Ectodermal cell (in vitro differentiated cells): ENCODE measurements around the gene CDH13.

Source experiments
- H3K27ac ChIP-seq: 2 replicates; pipeline ENCODE4 v1.7.0; 2013; ENCODE audit warnings: mild to moderate bottlenecking, low read depth, low read length; ENCODE audit not compliant: insufficient read depth, poor library complexity, severe bottlenecking
- H3K27me3 ChIP-seq: 2 replicates; pipeline ENCODE4 v1.7.0; 2013; ENCODE audit warnings: mild to moderate bottlenecking, low read length; ENCODE audit not compliant: insufficient read depth, control insufficient read depth, poor library complexity, severe bottlenecking
- H3K36me3 ChIP-seq: one replicate; pipeline ENCODE4 v1.7.0; 2013; ENCODE audit warnings: low read length; ENCODE audit not compliant: control insufficient read depth, insufficient read depth
- H3K4me1 ChIP-seq: one replicate; pipeline ENCODE4 v1.7.0; 2013; ENCODE audit warnings: low read length; ENCODE audit not compliant: control insufficient read depth, insufficient read depth
- H3K4me3 ChIP-seq: 2 replicates; pipeline ENCODE4 v1.7.0; 2013; ENCODE audit warnings: low read depth, low read length, control low read depth; ENCODE audit not compliant: insufficient read depth
- H3K9me3 ChIP-seq: 2 replicates; pipeline ENCODE4 v1.7.0; 2013; ENCODE audit warnings: mild to moderate bottlenecking, low read length, moderate library complexity; ENCODE audit not compliant: control insufficient read depth
- WGBS, 2 experiments: methylation state at CpG; one replicate each; pipeline ENCODE4 v1.1.7; 2013; ENCODE audit warnings: missing lambda C conversion rate in 2 of 2; 5-methylcytosine and 5-hydroxymethylcytosine counted together

The CDH13 gene

DNA sequence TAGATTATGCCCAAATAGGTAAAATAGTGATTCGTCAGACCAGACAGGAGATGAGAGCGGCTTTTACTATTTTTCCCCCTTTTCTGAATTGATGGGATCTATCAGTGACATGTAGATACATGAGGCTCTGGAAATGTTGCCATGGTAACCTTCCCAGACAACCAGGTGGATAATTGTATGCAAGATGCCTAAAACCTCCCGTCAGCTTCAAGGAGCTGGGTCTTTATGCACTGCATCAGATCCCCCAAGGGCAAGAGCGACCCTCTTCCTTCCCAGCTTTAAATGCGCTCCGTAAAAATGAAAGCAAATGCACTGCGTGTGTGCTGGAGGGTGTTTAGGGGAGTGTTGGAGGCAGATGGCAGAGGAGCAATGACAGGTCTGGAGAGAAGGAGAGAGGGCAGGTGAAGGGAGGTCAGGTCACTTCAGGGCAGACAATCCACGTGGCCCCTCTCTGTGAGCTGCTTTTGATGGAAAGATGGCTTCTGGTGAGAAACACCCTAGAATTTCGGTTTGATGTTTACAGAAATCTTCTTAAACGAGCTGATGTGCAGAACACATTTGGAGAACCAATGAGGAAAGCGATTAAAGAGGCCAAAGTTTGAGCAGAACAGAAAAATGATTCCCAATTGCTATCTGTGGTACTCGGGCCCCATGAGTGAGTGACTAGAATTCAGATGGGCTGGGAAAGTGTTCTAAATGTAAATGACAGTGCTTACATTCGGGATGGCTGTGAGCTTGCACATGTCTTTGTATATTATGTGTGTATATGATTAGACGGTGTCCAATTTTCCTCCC, 719.3 kb downstream of the CDH13 start:
- WGBS, 2 experiments = 90 to 91% methylated on average over 13 to 14 of the region's 14 CpGs
- H3K27me3 ChIP-seq = no peaks in the 10 kb centered on the region
- no peaks in the 10 kb centered on the region for H3K36me3 ChIP-seq
- H3K9me3 ChIP-seq = no peaks in the 10 kb centered on the region
- H3K4me1 ChIP-seq = no peaks in the 10 kb centered on the region
- H3K27ac ChIP-seq = no peak overlapping the region
- H3K4me3 ChIP-seq = no peak overlapping the region

GRCh38 chr16:83348991-83349390, 722.2 kb downstream of the CDH13 start:
- Histone ChIP-seq H3K27ac (no peak overlapping the region), H3K4me1 (no peaks in the 10 kb centered on the region), H3K36me3 (no peaks in the 10 kb centered on the region), H3K9me3 (no peaks in the 10 kb centered on the region), H3K27me3 (no peaks in the 10 kb centered on the region), H3K4me3 (no peak overlapping the region)
- 94 to 96% methylated on average over 5 of the region's 5 CpGs for WGBS, 2 experiments

- H3K4me1 ChIP-seq = no peaks in the 10 kb centered on the region
- no peaks in the 10 kb centered on the region for H3K27me3 ChIP-seq
- H3K9me3 ChIP-seq = no peaks in the 10 kb centered on the region
- WGBS, 2 experiments = 87 to 92% methylated on average over 5 of the region's 5 CpGs
- no peak overlapping the region for H3K27ac ChIP-seq
- no peak overlapping the region for H3K4me3 ChIP-seq
- H3K36me3 ChIP-seq = no peaks in the 10 kb centered on the region
These were observed 723.7 kb downstream of the CDH13 start for GRCh38 chr16:83350481-83350880.

DNA sequence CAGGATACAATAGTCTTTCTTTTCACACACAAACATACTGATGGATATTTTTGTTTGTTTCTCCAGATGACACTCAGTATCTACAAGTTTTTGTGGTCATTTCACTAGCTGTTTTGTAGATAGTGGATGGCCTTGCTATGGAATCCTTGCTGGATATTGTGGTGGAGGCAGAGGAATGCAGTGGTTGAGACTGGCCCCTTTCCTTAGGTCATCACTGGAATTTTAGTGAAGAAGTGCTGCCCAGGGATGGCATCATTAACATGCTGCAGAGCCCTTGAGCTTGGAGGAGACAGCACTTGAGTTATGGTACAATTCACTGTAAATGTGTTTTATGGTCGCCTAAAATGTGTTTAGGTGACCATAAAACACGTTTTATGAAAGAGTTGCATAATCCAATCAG, 725.1 kb downstream of the CDH13 start:
- Histone ChIP-seq H3K27me3 (no peaks in the 10 kb centered on the region), H3K9me3 (no peaks in the 10 kb centered on the region), H3K27ac (no peak overlapping the region), H3K36me3 (no peaks in the 10 kb centered on the region), H3K4me3 (no peak overlapping the region), H3K4me1 (no peaks in the 10 kb centered on the region)
- WGBS, 2 experiments = 85 to 88% methylated on average over 1 to 2 of the region's 2 CpGs

DNA sequence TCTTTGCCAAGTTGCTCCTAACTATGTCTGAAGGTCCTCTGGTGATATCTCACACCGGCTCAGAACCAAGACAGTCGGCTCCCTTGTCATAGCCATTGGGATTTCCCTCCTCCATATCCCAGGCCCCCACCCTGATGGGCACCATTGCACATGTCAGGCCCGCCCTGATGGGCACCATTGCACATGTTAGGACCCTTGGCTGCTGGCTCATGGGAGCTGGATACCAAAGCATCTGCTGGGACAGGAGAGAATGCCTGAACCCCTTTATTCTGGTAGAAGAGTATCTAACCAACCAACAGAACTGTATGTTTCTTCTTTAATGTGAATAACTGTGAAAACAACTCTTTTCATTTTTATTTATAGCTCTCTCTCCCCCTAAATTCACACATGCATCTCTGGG, 726.5 kb downstream of the CDH13 start:
- Histone ChIP-seq H3K27me3 (no peaks in the 10 kb centered on the region), H3K36me3 (no peaks in the 10 kb centered on the region), H3K27ac (no peak overlapping the region), H3K4me1 (no peaks in the 10 kb centered on the region), H3K9me3 (no peaks in the 10 kb centered on the region), H3K4me3 (no peak overlapping the region)
- WGBS, 2 experiments = 90 to 96% methylated on average over 3 of the region's 3 CpGs

GRCh38 chr16:83354015-83354414, 727.2 kb downstream of the CDH13 start:
- Histone ChIP-seq H3K4me3 (no peak overlapping the region), H3K4me1 (no peaks in the 10 kb centered on the region), H3K9me3 (no peaks in the 10 kb centered on the region), H3K36me3 (no peaks in the 10 kb centered on the region), H3K27me3 (no peaks in the 10 kb centered on the region), H3K27ac (no peak overlapping the region)
- WGBS, 2 experiments = 79 to 80% methylated on average over 6 of the region's 7 CpGs

DNA sequence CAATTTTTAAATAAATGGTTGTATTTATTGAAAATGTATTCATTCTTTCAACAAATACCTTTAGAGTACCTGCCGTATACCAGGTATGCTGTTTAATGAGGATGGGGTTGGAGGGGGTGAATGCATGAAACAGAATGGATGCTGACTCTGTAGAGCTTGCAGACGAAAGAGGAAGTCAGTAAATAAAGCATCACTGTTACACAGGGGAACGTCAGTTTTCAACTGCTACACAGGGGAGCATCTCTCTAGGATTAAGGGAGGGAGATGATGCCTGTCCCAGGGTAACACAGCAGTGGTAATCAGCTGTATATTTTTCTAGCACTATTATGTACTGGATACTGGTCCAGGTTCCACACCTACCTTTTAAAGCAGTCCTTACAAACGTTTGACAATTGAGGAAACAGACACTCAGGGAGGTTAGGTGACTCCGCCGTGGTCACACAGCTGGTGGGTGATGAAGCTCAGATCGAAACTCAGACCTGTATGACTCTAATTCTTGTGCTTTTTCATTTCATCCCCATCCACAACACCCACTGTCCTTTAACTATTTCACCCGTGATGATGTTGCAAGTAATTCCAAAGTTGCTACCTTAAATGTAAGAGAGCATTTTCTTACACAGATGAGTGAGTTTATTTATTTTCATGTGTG, 728.9 kb downstream of the CDH13 start:
- Histone ChIP-seq H3K4me3 (no peak overlapping the region), H3K27ac (no peak overlapping the region), H3K9me3 (no peaks in the 10 kb centered on the region), H3K27me3 (no peaks in the 10 kb centered on the region), H3K4me1 (no peaks in the 10 kb centered on the region), H3K36me3 (no peaks in the 10 kb centered on the region)
- WGBS, 2 experiments = 82 to 86% methylated on average over 7 to 8 of the region's 8 CpGs

DNA sequence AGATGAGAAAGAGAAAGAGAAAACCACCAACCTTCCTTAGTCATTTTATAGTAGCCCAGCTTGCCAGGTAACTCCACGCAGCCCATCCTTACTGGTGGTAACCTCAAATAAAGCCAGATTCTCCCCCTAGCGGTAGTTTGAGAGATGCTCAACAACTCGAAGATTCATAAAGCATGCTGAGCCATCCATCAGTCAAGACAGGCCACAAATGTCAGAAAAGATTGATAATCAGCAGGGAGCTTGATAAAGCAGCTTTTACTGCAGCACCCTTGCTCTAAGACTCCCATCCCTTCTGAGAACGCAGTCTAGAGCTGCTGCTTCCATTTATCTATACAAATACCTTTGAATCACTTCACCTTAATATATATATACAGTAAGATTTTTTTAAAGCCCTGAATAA, 729.5 kb downstream of the CDH13 start:
- Histone ChIP-seq H3K36me3 (no peaks in the 10 kb centered on the region), H3K4me3 (no peak overlapping the region), H3K27me3 (no peaks in the 10 kb centered on the region), H3K27ac (no peak overlapping the region), H3K9me3 (no peaks in the 10 kb centered on the region), H3K4me1 (no peaks in the 10 kb centered on the region)
- WGBS, 2 experiments = 6 to 8% methylated on average over 4 of the region's 4 CpGs

GRCh38 chr16:83356986-83357385, 730.2 kb downstream of the CDH13 start:
- no peaks in the 10 kb centered on the region for H3K4me1 ChIP-seq
- H3K36me3 ChIP-seq = no peaks in the 10 kb centered on the region
- 81 to 84% methylated on average over 4 of the region's 4 CpGs for WGBS, 2 experiments
- H3K4me3 ChIP-seq = no peak overlapping the region
- no peak overlapping the region for H3K27ac ChIP-seq
- no peaks in the 10 kb centered on the region for H3K9me3 ChIP-seq
- no peaks in the 10 kb centered on the region for H3K27me3 ChIP-seq

DNA sequence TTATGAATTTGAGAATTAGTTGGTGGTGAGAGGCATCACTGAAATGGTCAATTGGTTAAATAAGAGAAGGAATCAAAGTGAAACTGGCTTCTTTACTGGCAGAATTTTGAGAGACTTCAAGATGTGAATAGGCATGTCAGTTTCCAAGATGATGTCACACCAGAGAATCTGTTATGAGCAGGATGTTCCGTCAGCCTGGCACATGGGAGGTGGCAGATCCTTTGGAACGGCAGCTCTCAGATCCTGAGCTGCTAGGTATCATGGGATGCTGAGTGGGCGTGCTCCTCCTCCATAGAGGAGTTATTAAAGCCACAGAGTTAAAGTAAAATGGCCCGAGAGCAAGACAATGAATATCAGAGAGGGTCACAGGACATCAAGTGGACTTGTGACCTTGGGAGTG, 736.8 kb downstream of the CDH13 start:
- Histone ChIP-seq H3K4me1 (no peaks in the 10 kb centered on the region), H3K4me3 (no peak overlapping the region), H3K27me3 (no peaks in the 10 kb centered on the region), H3K36me3 (no peaks in the 10 kb centered on the region), H3K27ac (no peak overlapping the region), H3K9me3 (no peaks in the 10 kb centered on the region)
- WGBS, 2 experiments = 92% methylated on average over 4 of the region's 4 CpGs
